Mucosa of stomach (tissue), 1 donor: ENCODE results near the gene PCSK6.

Experiments used
- H3K27me3 ChIP-seq: one replicate; pipeline ENCODE4 v1.7.0; 2013; ENCODE audit warnings: mild to moderate bottlenecking, low read length; ENCODE audit not compliant: control insufficient read depth, insufficient read depth
- H3K36me3 ChIP-seq: one replicate; pipeline ENCODE4 v1.7.0; 2013; ENCODE audit warnings: low read length; ENCODE audit not compliant: control insufficient read depth, insufficient read depth
- H3K4me1 ChIP-seq: one replicate; pipeline ENCODE4 v1.7.0; 2013; ENCODE audit warnings: mild to moderate bottlenecking, low read length; ENCODE audit not compliant: control insufficient read depth, insufficient read depth
- H3K4me3 ChIP-seq: one replicate; pipeline ENCODE4 v1.7.0; 2013; ENCODE audit warnings: low read length
- H3K9ac ChIP-seq: one replicate; pipeline ENCODE4 v1.7.0; 2013; ENCODE audit warnings: mild to moderate bottlenecking, low read length, moderate library complexity
- H3K9me3 ChIP-seq: one replicate; pipeline ENCODE4 v1.7.0; 2013; ENCODE audit warnings: mild to moderate bottlenecking, low read length, moderate library complexity; ENCODE audit not compliant: control insufficient read depth
- donor health status: Pancreatic carcinoma.

PCSK6 gene

DNA sequence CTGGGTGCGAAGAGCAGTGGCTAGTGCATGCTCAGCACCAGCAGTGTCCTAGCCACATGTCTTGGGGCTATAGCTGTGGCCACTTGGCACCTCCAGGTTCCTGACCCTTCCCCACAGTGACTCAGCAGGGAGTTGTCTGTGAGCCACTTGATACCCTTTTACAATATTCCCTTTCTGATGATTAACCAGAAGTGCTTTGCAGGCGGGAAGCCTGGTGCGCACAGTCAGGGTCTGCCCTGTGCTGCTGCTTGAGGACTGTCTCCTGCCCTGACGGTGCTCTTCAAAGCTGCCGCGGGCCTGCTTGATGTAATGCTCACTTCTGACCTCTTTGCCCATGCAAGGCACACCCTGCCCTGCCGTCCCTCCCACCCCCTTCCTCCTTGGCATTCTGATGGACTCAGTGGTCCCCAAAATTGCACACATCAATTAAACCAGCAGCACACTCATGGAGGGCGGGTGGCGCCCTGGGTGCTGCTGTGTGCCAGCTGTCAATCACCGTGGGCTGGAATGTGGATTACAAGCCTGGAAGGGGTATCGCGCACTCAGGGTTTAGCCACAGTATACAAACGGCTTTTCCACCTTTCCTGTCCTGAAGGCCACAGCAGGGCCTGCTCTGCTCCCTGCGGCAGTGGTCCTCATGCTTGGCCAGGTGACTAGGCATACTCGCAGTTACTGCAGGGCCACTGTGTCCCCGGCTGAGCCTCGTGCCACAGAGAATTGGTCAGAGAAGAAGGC is 40.9 kb upstream of the PCSK6 start:
- no peaks in the 10 kb centered on the region for H3K9me3 ChIP-seq
- H3K4me3 ChIP-seq, result no peak overlapping the region
- H3K4me1 ChIP-seq, result peaks cover 24% of the 10 kb centered on the region
- H3K27me3 ChIP-seq, result no peaks in the 10 kb centered on the region
- no peaks in the 10 kb centered on the region for H3K36me3 ChIP-seq
- H3K9ac ChIP-seq, result no peak overlapping the region

GRCh38 chr15:101528917-101529299 is 39.4 kb upstream of the PCSK6 start:
- H3K9me3 ChIP-seq, result no peaks in the 10 kb centered on the region
- no peak overlapping the region for H3K4me3 ChIP-seq
- H3K4me1 ChIP-seq, result peaks cover 24% of the 10 kb centered on the region
- H3K27me3 ChIP-seq, result no peaks in the 10 kb centered on the region
- H3K36me3 ChIP-seq, result no peaks in the 10 kb centered on the region
- H3K9ac ChIP-seq, result no peak overlapping the region

DNA sequence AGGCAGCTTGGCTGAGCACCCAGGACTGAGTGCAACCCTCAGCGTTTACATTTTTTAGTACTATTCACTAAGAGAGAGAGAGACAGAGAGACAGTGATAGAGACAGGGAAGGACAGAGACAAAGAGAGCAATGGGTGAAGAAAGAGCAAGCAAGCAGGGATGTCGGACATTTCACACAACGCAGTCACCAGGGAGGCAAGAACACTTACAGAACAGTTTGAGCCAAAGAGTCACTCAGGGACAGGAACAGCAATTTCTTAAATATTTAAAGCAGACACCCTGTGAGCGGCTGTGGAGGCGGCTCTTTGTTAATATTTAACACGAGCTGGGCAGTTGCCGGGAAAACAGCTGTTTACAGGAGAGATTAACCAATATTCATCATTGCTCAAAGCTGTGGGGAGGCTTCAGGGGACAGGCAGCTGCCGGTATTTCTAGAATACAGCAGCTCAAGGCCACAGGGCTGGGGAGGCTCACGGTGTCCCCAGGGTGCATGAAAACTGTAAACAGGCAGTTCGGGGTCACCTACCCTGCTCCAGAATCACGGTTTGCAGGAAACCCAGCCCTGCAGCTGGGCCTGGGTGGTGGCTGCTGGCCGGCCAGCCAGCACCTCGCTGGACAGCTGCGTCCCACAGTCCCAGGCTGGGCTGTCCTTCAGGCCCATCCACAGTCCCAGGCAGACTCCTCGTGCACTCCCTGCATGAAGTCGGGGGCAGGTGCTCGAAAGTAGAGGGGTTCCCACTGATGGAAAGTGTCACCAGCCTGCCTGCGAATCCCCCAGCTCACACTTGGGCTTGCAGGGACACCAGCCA is 38.8 kb upstream of the PCSK6 start:
- Histone ChIP-seq H3K4me1 (peaks cover 24% of the 10 kb centered on the region), H3K36me3 (no peaks in the 10 kb centered on the region), H3K4me3 (no peak overlapping the region), H3K27me3 (no peaks in the 10 kb centered on the region), H3K9me3 (no peaks in the 10 kb centered on the region), H3K9ac (no peak overlapping the region)

DNA sequence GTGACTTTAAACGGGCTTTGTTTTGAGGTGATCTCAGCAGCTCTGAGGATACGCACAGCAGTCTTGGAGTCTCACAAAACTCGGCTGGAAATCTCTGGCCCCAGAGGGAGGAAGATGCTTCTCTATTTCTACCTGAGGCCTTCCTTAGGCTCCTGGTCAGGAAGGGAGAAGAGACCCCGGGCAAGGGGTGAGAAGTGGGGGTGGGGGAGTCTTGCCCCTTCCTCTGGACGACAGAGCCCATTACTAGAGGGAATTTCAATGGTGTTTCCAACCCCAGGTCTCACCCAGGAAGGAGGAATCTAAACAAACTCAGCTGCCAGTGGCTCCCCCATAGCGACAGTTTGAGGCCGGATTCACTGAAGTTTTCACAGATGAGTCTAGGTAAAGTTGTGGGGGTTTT is 37.4 kb upstream of the PCSK6 start:
- Histone ChIP-seq H3K4me1 (peaks cover 24% of the 10 kb centered on the region), H3K9me3 (no peaks in the 10 kb centered on the region), H3K36me3 (no peaks in the 10 kb centered on the region), H3K9ac (no peak overlapping the region), H3K27me3 (no peaks in the 10 kb centered on the region), H3K4me3 (no peak overlapping the region)

DNA sequence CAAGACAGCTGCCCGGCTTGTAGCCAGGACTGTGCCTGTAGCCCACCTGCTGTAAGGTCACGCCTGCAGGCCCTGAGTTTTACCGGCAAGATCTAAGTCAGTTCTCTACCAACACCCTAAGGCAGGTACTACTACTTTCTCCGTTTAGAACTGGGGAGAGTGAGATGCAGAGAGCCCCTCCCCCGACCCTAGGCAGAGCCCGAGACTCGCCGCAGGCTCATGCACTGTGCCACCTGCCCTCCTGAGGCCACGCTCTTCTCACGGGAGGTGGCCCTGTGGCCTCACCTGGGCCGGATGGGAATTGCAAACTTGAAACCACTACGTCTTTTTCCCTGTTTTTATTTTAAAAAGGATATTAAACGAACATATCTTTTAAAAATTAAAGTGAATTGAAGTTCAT is 36.9 kb upstream of the PCSK6 start:
- Histone ChIP-seq H3K4me1 (peaks cover 24% of the 10 kb centered on the region), H3K27me3 (no peaks in the 10 kb centered on the region), H3K9ac (no peak overlapping the region), H3K4me3 (no peak overlapping the region), H3K9me3 (no peaks in the 10 kb centered on the region), H3K36me3 (no peaks in the 10 kb centered on the region)

- H3K4me3 ChIP-seq, result no peak overlapping the region
- peaks cover 24% of the 10 kb centered on the region for H3K4me1 ChIP-seq
- no peak overlapping the region for H3K9ac ChIP-seq
- no peaks in the 10 kb centered on the region for H3K36me3 ChIP-seq
- no peaks in the 10 kb centered on the region for H3K9me3 ChIP-seq
- no peaks in the 10 kb centered on the region for H3K27me3 ChIP-seq
These were observed 36.5 kb upstream of the PCSK6 start for GRCh38 chr15:101526021-101526420.

- Histone ChIP-seq H3K9me3 (no peaks in the 10 kb centered on the region), H3K9ac (no peak overlapping the region), H3K27me3 (no peaks in the 10 kb centered on the region), H3K4me3 (no peak overlapping the region), H3K36me3 (no peaks in the 10 kb centered on the region), H3K4me1 (peaks cover 24% of the 10 kb centered on the region)
These were observed 35.7 kb upstream of the PCSK6 start for GRCh38 chr15:101525087-101525669.

DNA sequence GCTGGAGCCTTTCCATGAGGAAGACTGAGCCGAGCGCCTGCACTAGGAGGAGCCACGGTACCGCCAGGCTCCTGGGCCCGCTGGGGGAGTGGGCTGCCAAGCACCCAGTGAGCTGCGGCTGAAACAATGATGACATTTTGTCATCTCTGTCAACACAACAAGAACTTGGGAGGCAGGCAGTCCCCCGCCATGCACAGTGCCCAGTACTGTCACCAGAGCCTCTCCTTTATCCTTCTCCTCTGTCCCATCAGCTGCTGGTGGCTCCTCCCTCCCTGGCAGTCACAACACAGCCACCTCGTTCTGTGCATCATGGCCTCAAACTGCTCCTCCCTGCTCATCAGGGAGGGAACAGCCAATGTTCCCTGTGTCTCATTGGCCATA is 34.0 kb upstream of the PCSK6 start:
- Histone ChIP-seq H3K9me3 (no peaks in the 10 kb centered on the region), H3K36me3 (no peaks in the 10 kb centered on the region), H3K27me3 (no peaks in the 10 kb centered on the region), H3K9ac (no peak overlapping the region), H3K4me1 (peaks cover 18% of the 10 kb centered on the region), H3K4me3 (no peak overlapping the region)

DNA sequence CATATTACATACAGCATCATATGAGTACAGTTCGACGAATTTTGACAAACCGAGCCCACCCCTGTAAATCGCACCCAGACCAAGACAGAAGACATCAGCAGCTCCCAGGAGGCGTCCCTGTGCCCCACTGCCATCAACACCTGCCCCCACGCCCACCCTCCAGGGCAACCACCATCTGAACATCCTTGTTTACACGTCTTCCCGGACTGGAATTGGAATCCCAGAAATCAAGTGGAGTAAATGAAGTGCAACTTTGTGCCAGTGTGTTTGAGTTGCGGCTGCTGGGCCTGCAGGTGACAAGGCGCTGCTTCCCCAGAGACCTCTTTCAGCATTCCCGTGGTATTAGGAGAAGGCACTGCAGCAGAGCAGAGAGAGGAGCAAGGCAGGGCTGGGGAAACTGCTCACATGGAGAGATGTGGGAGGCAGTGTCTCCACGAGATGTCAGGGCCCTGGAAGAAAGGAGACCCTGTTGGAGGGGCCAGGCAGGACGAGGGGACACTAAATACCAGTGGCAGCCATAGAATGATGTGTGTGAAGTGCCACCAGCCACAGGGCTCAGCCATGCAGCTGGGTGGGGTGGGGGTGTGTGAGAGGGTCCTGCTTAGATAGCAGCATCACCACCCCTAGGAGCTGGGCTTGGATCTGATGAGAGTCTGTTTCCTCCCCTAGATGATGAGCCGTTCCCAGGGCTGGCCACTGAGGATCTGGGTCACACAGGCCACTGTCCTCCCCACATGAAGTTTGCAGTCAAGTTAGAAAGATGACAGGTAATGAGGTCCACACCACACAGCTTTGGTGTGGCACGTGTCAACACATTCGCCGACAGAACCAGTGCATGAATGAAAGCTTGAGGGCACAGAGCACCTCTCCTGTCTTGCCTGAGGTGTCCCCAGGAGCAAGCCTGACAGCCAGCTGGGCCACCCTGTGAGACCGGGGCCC is 33.4 kb upstream of the PCSK6 start:
- no peaks in the 10 kb centered on the region for H3K36me3 ChIP-seq
- H3K9ac ChIP-seq, result no peak overlapping the region
- no peaks in the 10 kb centered on the region for H3K9me3 ChIP-seq
- no peak overlapping the region for H3K4me3 ChIP-seq
- no peaks in the 10 kb centered on the region for H3K27me3 ChIP-seq
- H3K4me1 ChIP-seq, result peaks cover 11% of the 10 kb centered on the region

GRCh38 chr15:101522091-101522490 is 32.6 kb upstream of the PCSK6 start:
- Histone ChIP-seq H3K27me3 (no peaks in the 10 kb centered on the region), H3K4me1 (peaks cover 3% of the 10 kb centered on the region), H3K4me3 (no peak overlapping the region), H3K9me3 (no peaks in the 10 kb centered on the region), H3K36me3 (no peaks in the 10 kb centered on the region), H3K9ac (no peak overlapping the region)

- Histone ChIP-seq H3K9me3 (no peaks in the 10 kb centered on the region), H3K4me1 (no peaks in the 10 kb centered on the region)
These were observed 32.1 kb upstream of the PCSK6 start for GRCh38 chr15:101521591-101521990.

More at GRCh38 chr15:101521591-101521990, 32.1 kb upstream of the PCSK6 start:
- no peaks in the 10 kb centered on the region for H3K27me3 ChIP-seq
- H3K4me3 ChIP-seq, result no peak overlapping the region
- no peaks in the 10 kb centered on the region for H3K36me3 ChIP-seq
- no peak overlapping the region for H3K9ac ChIP-seq
